B cell (primary cell): ENCODE data around the gene CREM. TPM values are rescaled to one million over a fixed set of nuclear protein-coding genes. Genes with fewer than 3 reads are reported as not detected.

Experiments
- ATAC-seq: fragments of 200-7000 bp; cut with Tn5 transposase; one replicate; pipeline ENCODE4 v1.10.0; 2021; ENCODE audit warnings: low read depth, mild to moderate bottlenecking, moderate number of reproducible peaks, moderate library complexity
- CTCF ChIA-PET: fragments of 350-600 bp; sonication (Branson Sonifier 250); formaldehyde crosslinking; loops from one replicate; lab custom pipeline; 2021; ENCODE audit warnings: antibody characterized with exemption, inconsistent platforms; lab: Charles Lee
- POLR2A ChIA-PET: fragments of 350-600 bp; sonication (Branson Sonifier 250); formaldehyde crosslinking; loops from one replicate; lab custom pipeline; 2021; ENCODE audit warnings: antibody characterized with exemption; lab: Charles Lee
- DNase-seq: peaks from one replicate; pipeline ENCODE4 v3.0.0; 2013
- H2AFZ ChIP-seq: 2 replicates; pipeline ENCODE4 v1.6.1; 2012; ENCODE audit warnings: mild to moderate bottlenecking, low read depth, low read length; ENCODE audit not compliant: insufficient read depth, poor library complexity, severe bottlenecking
- H3K27ac ChIP-seq, 2 donors: 1 replicate in 1 of 2; 2 replicates in 1 of 2; pipeline ENCODE4 v1.5.1; 2012 to 2013; ENCODE audit warnings: low read length in 2 of 2, mild to moderate bottlenecking in 2 of 2, moderate library complexity in 1 of 2
- H3K27me3 ChIP-seq, 4 experiments: fragments of 200-600 bp in 1 of 4; sonication (generic) in 1 of 4; replicated peaks in 1 of 4; 1 replicate in 2 of 4; 2 replicates in 2 of 4; pipeline versions ENCODE4 v1.6.1 to v1.7.0; 2013 to 2016; ENCODE audit warnings: low read length in 3 of 4, mild to moderate bottlenecking in 2 of 4, mixed read lengths in 1 of 4, moderate library complexity in 1 of 4; ENCODE audit not compliant: insufficient read depth in 4 of 4, control insufficient read depth in 3 of 4; ENCODE audit errors: control extremely low read depth in 1 of 4
- H3K36me3 ChIP-seq, 2 experiments: replicated peaks in 1 of 2; 1 replicate in 1 of 2; 2 replicates in 1 of 2; pipeline versions ENCODE4 v1.6.1 to v1.7.1; 2013; ENCODE audit warnings: low read length in 1 of 2; ENCODE audit not compliant: insufficient read depth in 2 of 2, control insufficient read depth in 1 of 2; ENCODE audit errors: control extremely low read depth in 1 of 2, extremely low read depth in 1 of 2
- H3K4me1 ChIP-seq, 2 donors: fragments of 200-600 bp in 1 of 2; sonication (generic) in 1 of 2; 1 replicate in 1 of 2; 2 replicates in 1 of 2; pipeline versions ENCODE4 v1.5.1 to v1.6.1; 2013 to 2017; ENCODE audit warnings: low read length in 2 of 2; ENCODE audit not compliant: control insufficient read depth in 2 of 2, insufficient read depth in 2 of 2
- H3K4me2 ChIP-seq: replicated peaks from 2 replicates; pipeline ENCODE3; 2012; ENCODE audit warnings: mild to moderate bottlenecking, low read depth, low read length; ENCODE audit not compliant: poor library complexity, severe bottlenecking
- H3K4me3 ChIP-seq, 5 experiments: fragments of 200-600 bp in 1 of 5; sonication (generic) in 1 of 5; 1 replicate in 3 of 5; 2 replicates in 2 of 5; pipeline versions ENCODE4 v1.5.1 to v1.7.0; 2011 to 2016; ENCODE audit warnings: low read length in 4 of 5, mild to moderate bottlenecking in 4 of 5, low read depth in 2 of 5, control low read depth in 1 of 5, moderate library complexity in 1 of 5; ENCODE audit not compliant: insufficient read depth in 1 of 5; ENCODE audit errors: control extremely low read depth in 1 of 5, extremely low read depth in 1 of 5
- H3K79me2 ChIP-seq: fragments of 200-600 bp; sonication (generic); one replicate; pipeline ENCODE4 v1.6.0; 2016; ENCODE audit warnings: low read length; ENCODE audit not compliant: control insufficient read depth, insufficient read depth
- H3K9ac ChIP-seq: fragments of 200-600 bp; sonication (generic); 2 replicates; pipeline ENCODE4 v1.6.1; 2017; ENCODE audit warnings: mild to moderate bottlenecking, low read length, moderate library complexity
- H3K9me3 ChIP-seq, 3 donors: one replicate each; pipeline versions ENCODE4 v1.6.1 to v1.7.1; 2013; ENCODE audit warnings: low read length in 2 of 3; ENCODE audit not compliant: control insufficient read depth in 2 of 3, insufficient read depth in 1 of 3; ENCODE audit errors: control extremely low read depth in 1 of 3
- H4K20me1 ChIP-seq: 2 replicates; pipeline ENCODE4 v1.6.0; 2012; ENCODE audit warnings: mild to moderate bottlenecking, low read length; ENCODE audit not compliant: insufficient read depth, control insufficient read depth, poor library complexity, severe bottlenecking
- H3K27ac Mint-ChIP-seq: one replicate; pipeline ENCODE4 v1.8.0; 2021; ENCODE audit warnings: mixed read lengths
- H3K27me3 Mint-ChIP-seq: one replicate; pipeline ENCODE4 v1.8.0; 2021; ENCODE audit warnings: mixed read lengths
- H3K4me1 Mint-ChIP-seq: one replicate; pipeline ENCODE4 v1.8.0; 2021; ENCODE audit warnings: mixed read lengths
- H3K4me3 Mint-ChIP-seq: one replicate; pipeline ENCODE4 v1.8.0; 2021; ENCODE audit warnings: mixed read lengths
- H3K9me3 Mint-ChIP-seq: one replicate; pipeline ENCODE4 v1.8.0; 2022; ENCODE audit warnings: mixed read lengths; ENCODE audit not compliant: insufficient read depth
- EZH2 ChIP-seq: IDR thresholded peaks from 2 replicates; pipeline ENCODE4 v1.6.1; 2012; ENCODE audit warnings: borderline replicate concordance, low read depth, mild to moderate bottlenecking, moderate library complexity, low read length; ENCODE audit not compliant: insufficient read depth, poor library complexity, severe bottlenecking
- WGBS: methylation state at CpG from one replicate; pipeline ENCODE4 v1.1.5; 2013; ENCODE audit warnings: missing lambda C conversion rate; ENCODE audit not compliant: insufficient coverage; 5-methylcytosine and 5-hydroxymethylcytosine counted together
- intact Hi-C: fragments of 100-400 bp; cut with micrococcal nuclease; formaldehyde crosslinking; loops from one replicate; pipeline ENCODE4 v1.10.0; 2022
- polyA plus RNA-seq: library from polyadenylated mRNA; depleted of rRNA; stranded (reverse); fragments of >200 nt; gene quantifications from 2 replicates; pipeline ENCODE4 v1.2.3, GENCODE V29; 2012
- total RNA-seq, 2 donors: library from RNA; stranded (reverse); fragments of 120-200 nt in 1 of 2; gene quantifications; 1 replicate in 1 of 2; 2 replicates in 1 of 2; pipeline versions ENCODE4 v1.2.3 to v1.2.4, GENCODE V29; 2013 to 2022
- TF ChIP-seq, protein P1 (sequence below): fragments of 200-600 bp; IDR thresholded peaks from one replicate; pipeline ENCODE4 v1.8.0; 2022; ENCODE audit warnings: antibody characterized with exemption, mild to moderate bottlenecking

The CREM gene
- total and polyA plus RNA-seq, 2 donors (not counting 1 experiment from before 2014, with no cell fraction given) = 7.3 to 94.6 TPM

DNA sequence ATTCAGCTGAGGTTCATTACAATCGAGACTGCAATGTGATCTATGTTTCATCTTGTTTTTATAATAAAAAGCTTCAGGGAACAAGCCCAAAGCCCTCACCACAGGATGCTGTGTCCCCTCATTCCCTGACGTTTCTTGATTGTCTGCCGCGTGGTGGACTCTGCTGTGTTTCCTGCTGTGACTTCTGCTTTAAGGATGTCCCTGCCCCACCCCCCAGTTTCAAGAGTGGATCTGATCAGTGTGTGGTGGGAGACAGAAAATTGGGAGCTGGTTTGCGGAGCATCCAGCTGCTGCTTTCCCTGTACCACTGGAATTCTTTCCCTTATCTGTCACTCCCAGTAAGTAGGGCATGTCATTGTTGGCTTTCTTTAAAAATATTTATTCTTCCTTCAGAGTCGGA, 86.2 kb downstream of the CREM start:
- H2AFZ ChIP-seq = no peak overlapping the region
- no peak overlapping the region for H3K9ac ChIP-seq
- no peaks in the 10 kb centered on the region for H3K36me3 ChIP-seq
- WGBS = no CpG with 5 or more reads among the region's 6 CpGs
- no peaks in the 10 kb centered on the region for H3K79me2 ChIP-seq
- DNase-seq (no peak), ATAC-seq (no peak)
- H3K9me3 Mint-ChIP-seq = no peaks in the 10 kb centered on the region
- H3K4me1 Mint-ChIP-seq = peaks cover 11% of the 10 kb centered on the region
- no peaks in the 10 kb centered on the region for H3K27me3 ChIP-seq
- intact Hi-C loops = loop anchor here (10.0 kb wide), 1 partner anchor 218 kb away; no protein-coding TSS in a partner anchor
- no peak overlapping the region for H3K4me3 ChIP-seq
- H3K27me3 Mint-ChIP-seq = no peaks in the 10 kb centered on the region
- H3K9me3 ChIP-seq = no peaks in the 10 kb centered on the region
- no peak overlapping the region for H3K27ac ChIP-seq
- H3K27ac Mint-ChIP-seq = no peak overlapping the region
- no peaks in the 10 kb centered on the region for H4K20me1 ChIP-seq
- H3K4me1 ChIP-seq = no peaks in the 10 kb centered on the region
- ChIA-PET POLR2A (no interaction called here), CTCF (interaction anchor here (0.7 to 14.3 kb wide), 3 partner anchors 9 to 90 kb away, joined by 3 to 436 read pairs (median 3); partner anchors contain the start of gene CREM)
- TF ChIP-seq EZH2 = no peak
- TF ChIP-seq, protein P1, sequence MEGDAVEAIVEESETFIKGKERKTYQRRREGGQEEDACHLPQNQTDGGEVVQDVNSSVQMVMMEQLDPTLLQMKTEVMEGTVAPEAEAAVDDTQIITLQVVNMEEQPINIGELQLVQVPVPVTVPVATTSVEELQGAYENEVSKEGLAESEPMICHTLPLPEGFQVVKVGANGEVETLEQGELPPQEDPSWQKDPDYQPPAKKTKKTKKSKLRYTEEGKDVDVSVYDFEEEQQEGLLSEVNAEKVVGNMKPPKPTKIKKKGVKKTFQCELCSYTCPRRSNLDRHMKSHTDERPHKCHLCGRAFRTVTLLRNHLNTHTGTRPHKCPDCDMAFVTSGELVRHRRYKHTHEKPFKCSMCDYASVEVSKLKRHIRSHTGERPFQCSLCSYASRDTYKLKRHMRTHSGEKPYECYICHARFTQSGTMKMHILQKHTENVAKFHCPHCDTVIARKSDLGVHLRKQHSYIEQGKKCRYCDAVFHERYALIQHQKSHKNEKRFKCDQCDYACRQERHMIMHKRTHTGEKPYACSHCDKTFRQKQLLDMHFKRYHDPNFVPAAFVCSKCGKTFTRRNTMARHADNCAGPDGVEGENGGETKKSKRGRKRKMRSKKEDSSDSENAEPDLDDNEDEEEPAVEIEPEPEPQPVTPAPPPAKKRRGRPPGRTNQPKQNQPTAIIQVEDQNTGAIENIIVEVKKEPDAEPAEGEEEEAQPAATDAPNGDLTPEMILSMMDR = no peak
- no peak overlapping the region for H3K4me2 ChIP-seq
- H3K4me3 Mint-ChIP-seq = no peak overlapping the region

DNA sequence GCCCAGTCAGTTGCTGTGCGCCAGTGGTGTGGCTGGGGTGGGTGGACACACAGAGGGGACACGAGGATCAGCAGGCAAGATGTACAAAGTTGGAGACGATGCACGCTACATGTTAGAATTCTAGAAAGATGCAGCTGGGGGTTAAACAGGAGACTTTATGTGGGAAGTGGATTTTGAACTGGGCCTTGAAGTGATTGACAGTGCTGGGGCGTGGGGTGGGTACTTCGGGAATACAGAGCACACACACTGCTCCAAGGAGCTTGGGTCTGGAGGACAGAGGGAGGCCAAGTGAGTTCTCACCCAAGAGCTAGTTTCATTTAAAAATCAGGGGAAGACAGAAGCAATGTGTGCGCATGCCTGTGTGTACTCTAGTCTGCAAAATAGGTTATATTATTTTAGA, 87.1 kb downstream of the CREM start:
- Histone ChIP-seq H3K79me2 (no peaks in the 10 kb centered on the region), H3K9ac (no peak overlapping the region), H3K9me3 (no peaks in the 10 kb centered on the region), H2AFZ (no peak overlapping the region), H3K4me3 (no peak overlapping the region), H3K27me3 (no peaks in the 10 kb centered on the region), H3K36me3 (no peaks in the 10 kb centered on the region), H3K4me2 (no peak overlapping the region), H3K27ac (no peak overlapping the region), H3K4me1 (no peaks in the 10 kb centered on the region), H4K20me1 (no peaks in the 10 kb centered on the region)
- Mint-ChIP-seq H3K27me3 (no peaks in the 10 kb centered on the region), H3K4me1 (peaks cover 17% of the 10 kb centered on the region), H3K9me3 (no peaks in the 10 kb centered on the region), H3K27ac (no peak overlapping the region), H3K4me3 (no peak overlapping the region)
- intact Hi-C loops = loop anchor here (10.0 kb wide), 1 partner anchor 219 kb away; no protein-coding TSS in a partner anchor
- ATAC-seq (no peak), DNase-seq (no peak)
- 98% methylated on average over 6 of the region's 7 CpGs for WGBS
- ChIA-PET CTCF (interaction anchor here (1.2 to 14.3 kb wide), 2 partner anchors 18 to 91 kb away, joined by 5 to 436 read pairs; partner anchors contain the start of gene CREM), POLR2A (no interaction called here)
- no peak for TF ChIP-seq EZH2
- TF ChIP-seq, protein P1 = no peak
